HepG2 (cell line): ENCODE results near the gene BRI3BP. TPM values are rescaled to one million over a fixed set of nuclear protein-coding genes. Genes with fewer than 3 reads are reported as not detected.

Experiments
- ATAC-seq: fragments of 200-7000 bp; cut with Tn5 transposase; 3 replicates; pipeline ENCODE4 v1.9.1; 2020; ENCODE audit warnings: mild to moderate bottlenecking, moderate library complexity
- BruUV-seq: library from RNA; stranded (reverse); fragments of 400-500 nt; replicated peaks from 2 replicates; lab custom pipeline; 2021; lab: Mats Ljungman, UMichigan
- CTCF ChIA-PET: fragments of 300-600 bp; formaldehyde crosslinking; extraction: SDS; loops from one replicate; lab custom pipeline; 2021; ENCODE audit warnings: low total read pairs, inconsistent platforms, low intra/inter-chr PET ratio; lab: Yijun Ruan, JAX
- POLR2A ChIA-PET: fragments of 350-600 bp; sonication (Branson Sonifier 250); formaldehyde crosslinking; loops from one replicate; lab custom pipeline; 2020; ENCODE audit warnings: antibody characterized with exemption, inconsistent platforms; lab: Yijun Ruan, JAX
- DNase-seq: peaks from one replicate; pipeline ENCODE4 v3.0.0-alpha.2; 2015; ENCODE audit warnings: low spot score
- FAIRE-seq: peaks from 3 replicates; lab custom pipeline; 2011; peaks lifted over from hg19 to GRCh38; lab: Jason Lieb, UNC
- H2AFZ ChIP-seq: one replicate; pipeline ENCODE4 v1.6.1; 2011; ENCODE audit warnings: low read length, inconsistent platforms
- H3K27ac ChIP-seq: fragments of 300-600 bp; 3 replicates; pipeline ENCODE4 v1.8.0; 2011; ENCODE audit warnings: mixed run types, mild to moderate bottlenecking, mixed read lengths, low read length, inconsistent platforms; ENCODE audit not compliant: insufficient read depth; ENCODE audit errors: extremely low read length
- H3K27me3 ChIP-seq, 2 experiments: fragments of 200-600 bp in 1 of 2; 2 replicates in 1 of 2; 3 replicates in 1 of 2; pipeline versions ENCODE4 v1.6.0 to v1.8.0; 2011; ENCODE audit warnings: low read length in 2 of 2, mild to moderate bottlenecking in 2 of 2, moderate library complexity in 2 of 2, inconsistent platforms in 1 of 2; ENCODE audit not compliant: insufficient read depth in 2 of 2, control insufficient read depth in 1 of 2
- H3K36me3 ChIP-seq, 2 experiments: fragments of 200-600 bp in 1 of 2; replicated peaks in 1 of 2; 2 replicates in 1 of 2; 3 replicates in 1 of 2; pipeline versions ENCODE4 v1.5.1 to v1.8.0; 2011; ENCODE audit warnings: low read length in 2 of 2, inconsistent platforms in 1 of 2; ENCODE audit not compliant: insufficient read depth in 2 of 2, control insufficient read depth in 1 of 2
- H3K4me1 ChIP-seq: 2 replicates; pipeline ENCODE4 v1.5.1; 2012; ENCODE audit warnings: low read length, inconsistent platforms; ENCODE audit not compliant: insufficient read depth
- H3K4me2 ChIP-seq: 2 replicates; pipeline ENCODE4 v1.6.0; 2011; ENCODE audit warnings: low read depth, low read length, inconsistent platforms
- H3K4me3 ChIP-seq, 3 experiments: fragments of 200-600 bp in 1 of 3; sonication (generic), shearing (Covaris generic) in 1 of 3; replicated peaks in 1 of 3; 2 replicates each; pipeline ENCODE4 v1.5.1; 2011 to 2016; ENCODE audit warnings: low read length in 3 of 3, inconsistent platforms in 2 of 3, low read depth in 2 of 3, mild to moderate bottlenecking in 2 of 3, control low read depth in 1 of 3, mixed read lengths in 1 of 3; ENCODE audit not compliant: insufficient read depth in 1 of 3
- H3K79me2 ChIP-seq: one replicate; pipeline ENCODE4 v1.6.1; 2011; ENCODE audit warnings: low read length, inconsistent platforms; ENCODE audit not compliant: insufficient read depth
- H3K9ac ChIP-seq: 2 replicates; pipeline ENCODE4 v1.6.0; 2011; ENCODE audit warnings: mild to moderate bottlenecking, low read depth, low read length, inconsistent platforms; ENCODE audit not compliant: insufficient read depth
- H3K9me3 ChIP-seq: 2 replicates; pipeline ENCODE4 v1.5.1; 2012; ENCODE audit warnings: mild to moderate bottlenecking, low read length
- H4K20me1 ChIP-seq: 2 replicates; pipeline ENCODE4 v1.6.0; 2011; ENCODE audit warnings: inconsistent platforms, mild to moderate bottlenecking, low read length, moderate library complexity; ENCODE audit not compliant: insufficient read depth
- GABPA ChIP-seq, 2 experiments: IDR thresholded peaks; 2 replicates each; pipeline ENCODE4 v1.6.1; 2011 to 2016; ENCODE audit warnings: low read depth in 2 of 2, low read length in 1 of 2, missing biosample characterization in 1 of 2, missing genetic modification characterization in 1 of 2
- HDAC6 ChIP-seq: fragments of 200-600 bp; sonication (generic); IDR thresholded peaks from 2 replicates; pipeline ENCODE4 v1.7.0; 2017; ENCODE audit warnings: mild to moderate bottlenecking, antibody characterized with exemption, low read length, low read depth
- HMGXB3 ChIP-seq: sonication (generic); formaldehyde crosslinking; IDR thresholded peaks from 2 replicates; pipeline ENCODE4 v1.4.0; 2020; ENCODE audit warnings: missing genetic modification reagents, borderline replicate concordance
- KLF13 ChIP-seq: sonication (generic); formaldehyde crosslinking; IDR thresholded peaks from 2 replicates; pipeline ENCODE4 v1.4.0; 2020; ENCODE audit warnings: mild to moderate bottlenecking, missing genetic modification reagents
- POLR2AphosphoS5 ChIP-seq: IDR thresholded peaks from 2 replicates; pipeline ENCODE4 v1.6.1; 2012; ENCODE audit warnings: low read depth, low read length
- SCMH1 ChIP-seq: sonication (generic); formaldehyde crosslinking; IDR thresholded peaks from 2 replicates; pipeline ENCODE4 v1.9.0; 2021; ENCODE audit warnings: missing genetic modification reagents, mild to moderate bottlenecking, borderline replicate concordance
- YEATS2 ChIP-seq: sonication (generic); formaldehyde crosslinking; IDR thresholded peaks from 2 replicates; pipeline ENCODE4 v1.4.0; 2020; ENCODE audit warnings: missing genetic modification reagents, borderline replicate concordance
- ZBTB44 ChIP-seq: sonication (generic); formaldehyde crosslinking; IDR thresholded peaks from 2 replicates; pipeline ENCODE4 v1.4.0; 2020; ENCODE audit warnings: missing genetic modification reagents
- ZNF451 ChIP-seq: sonication (generic); formaldehyde crosslinking; IDR thresholded peaks from 2 replicates; pipeline ENCODE4 v1.5.0; 2020; ENCODE audit warnings: mild to moderate bottlenecking, missing genetic modification reagents
- ZNF660 ChIP-seq: sonication (generic); formaldehyde crosslinking; IDR thresholded peaks from 2 replicates; pipeline ENCODE4 v1.5.1; 2020; ENCODE audit warnings: mild to moderate bottlenecking, low read depth, missing genetic modification reagents, borderline replicate concordance
- ZSCAN5A ChIP-seq: sonication (generic); formaldehyde crosslinking; IDR thresholded peaks from 2 replicates; pipeline ENCODE4 v1.8.0; 2022; ENCODE audit warnings: mild to moderate bottlenecking, missing genetic modification reagents, borderline replicate concordance
- WGBS: methylation state at CpG from one replicate; pipeline ENCODE4 v1.1.6; 2017; ENCODE audit warnings: low lambda C conversion rate; 5-methylcytosine and 5-hydroxymethylcytosine counted together
- in situ Hi-C: cut with HindIII; loops from 2 replicates; pipeline ENCODE4 v1.10.0; 2017; ENCODE audit warnings: low pct_unique_long_range_greater_than_20kb; ENCODE audit not compliant: extremely low pct_ligation_motif_present
- intact Hi-C: fragments of 100-400 bp; cut with micrococcal nuclease; formaldehyde crosslinking; loops from one replicate; pipeline ENCODE4 v1.10.0; 2022; ENCODE audit not compliant: unreplicated experiment
- polyA plus RNA-seq, 8 experiments: library from polyadenylated mRNA; depleted of rRNA in 3 of 8; stranded (reverse) in 7 of 8; unstranded in 1 of 8; fragments of >200 nt; fragmentation: Illumina TruSeq in 4 of 8; extraction: Trizol in 4 of 8; gene quantifications; 2 replicates each; pipeline versions ENCODE4 v1.2.1 to v1.2.3, GENCODE V29; 2011 to 2016; ENCODE audit warnings: low read depth in 4 of 8, missing spikeins in 1 of 8, mixed read lengths in 1 of 8; ENCODE audit not compliant: insufficient read depth in 1 of 8
- total RNA-seq, 5 experiments: library from RNA; depleted of rRNA; stranded (reverse); fragments of >200 nt; fragmentation: Illumina TruSeq; extraction: Trizol; gene quantifications; 2 replicates each; pipeline ENCODE4 v1.2.3, GENCODE V29; 2016; ENCODE audit warnings: low read depth in 1 of 5

BRI3BP gene
- total and polyA plus RNA-seq, 2 of the 13 experiments (the other 11 are each of a cell fraction or from before 2014, with no cell fraction given): 7.5 to 21.1 TPM

GRCh38 chr12:125013816-125014442 lies 20.5 kb downstream of the BRI3BP start (continued):
- TF ChIP-seq HMGXB3 (CRISPR knock-in tag) (no peak), ZNF660 (CRISPR knock-in tag) (no peak), ZBTB44 (CRISPR knock-in tag) (no peak)

GRCh38 chr12:125014526-125014925 lies 21.1 kb downstream of the BRI3BP start:
- no peak overlapping the region for H3K9ac ChIP-seq
- H3K4me2 ChIP-seq: no peak overlapping the region
- FAIRE-seq: no peak
- TF ChIP-seq GABPA (IDR thresholded peaks at IDR 0.05; ENCODE audit: low read depth, low read length) (no peak), GABPA (CRISPR knock-in tag; IDR thresholded peaks at IDR 0.05; ENCODE audit: low read depth) (no peak), HDAC6 (no peak), SCMH1 (CRISPR knock-in tag) (no peak), YEATS2 (CRISPR knock-in tag) (no peak), KLF13 (CRISPR knock-in tag) (no peak), POLR2AphosphoS5 (no peak), ZSCAN5A (CRISPR knock-in tag) (no peak), ZNF451 (CRISPR knock-in tag) (no peak)
- in situ Hi-C loops: no loop called here
- no peak overlapping the region for H3K4me3 ChIP-seq
- H3K79me2 ChIP-seq: peaks cover 4% of the 10 kb centered on the region
- CTCF ChIA-PET: no interaction called here
- no peak for DNase-seq
- H3K27me3 ChIP-seq: no peaks in the 10 kb centered on the region
- intact Hi-C loops: no loop called here
- WGBS: 100% methylated on average over 5 of the region's 5 CpGs
- no peaks in the 10 kb centered on the region; the same call in 1 of the 2 replicates for H4K20me1 ChIP-seq
- no peaks in the 10 kb centered on the region for H3K4me1 ChIP-seq
- H2AFZ ChIP-seq: no peak overlapping the region
- H3K36me3 ChIP-seq: peaks cover 21 to 56% of the 10 kb centered on the region in 2 experiments
- POLR2A ChIA-PET: no interaction called here
- no TSS peak for BruUV-seq
- H3K9me3 ChIP-seq: no peaks in the 10 kb centered on the region
- no peak; the same call in 2 of the 3 replicates for ATAC-seq
- H3K27ac ChIP-seq: no peak overlapping the region
